Ovary (tissue), 3 donors: ENCODE measurements around the gene DKKL1.

ENCODE experiments used
- CTCF ChIP-seq, 3 donors: fragments of 450-650 bp in 2 of 3; fragments of 200-600 bp in 1 of 3; IDR thresholded peaks; one replicate each; pipeline versions ENCODE4 v1.5.1 to v1.8.0; 2016 to 2022; ENCODE audit warnings: antibody characterized with exemption in 3 of 3, mild to moderate bottlenecking in 1 of 3
- EP300 ChIP-seq: sonication (generic); formaldehyde crosslinking; IDR thresholded peaks from one replicate; pipeline ENCODE4 v1.6.1; 2017; ENCODE audit warnings: antibody characterized with exemption
- POLR2A ChIP-seq: fragments of 450-650 bp; IDR thresholded peaks from one replicate; pipeline ENCODE4 v1.6.1; 2017; ENCODE audit warnings: antibody characterized with exemption, mild to moderate bottlenecking, moderate library complexity
- donor health status: DM: no; HTN: no; CAD: no.

- TF ChIP-seq POLR2A, result no peak
- no peak for TF ChIP-seq CTCF (IDR thresholded peaks at IDR 0.05)
- no peak for TF ChIP-seq EP300
Observed at GRCh38 chr19:49374665-49375434, 11.2 kb downstream of the DKKL1 start.
